ENCODE measurements around the gene UBE2QL1.

The UBE2QL1 gene

DNA sequence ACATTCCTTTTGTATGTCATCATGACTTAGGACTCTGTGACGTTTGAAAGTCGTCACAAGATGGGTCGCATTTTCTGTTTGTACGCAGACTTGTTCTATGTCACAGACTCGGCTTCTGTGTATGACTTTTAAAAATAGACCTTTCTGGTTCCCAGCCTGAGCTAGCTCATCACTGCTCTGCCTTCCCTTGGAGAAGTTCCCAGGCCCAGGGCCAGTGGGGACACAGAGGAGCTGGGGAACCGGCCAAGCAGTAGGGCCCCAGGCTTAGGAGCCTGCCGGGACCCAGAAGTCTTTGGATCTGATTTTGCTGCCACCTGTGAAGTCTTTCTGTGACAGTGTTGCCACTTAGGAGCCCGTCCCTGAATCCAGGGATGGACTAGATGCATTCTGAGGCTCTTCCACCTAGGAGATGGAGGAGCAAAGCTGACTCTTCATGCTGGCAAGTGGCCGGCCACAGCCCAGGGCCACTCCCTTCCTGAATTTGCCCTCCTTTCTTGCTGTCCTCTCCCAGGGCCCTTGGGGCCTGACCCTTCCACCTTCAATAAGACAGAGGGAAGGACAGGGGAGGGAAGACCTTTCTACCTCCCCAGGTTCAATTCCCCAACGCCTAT, 18.1 kb upstream of the UBE2QL1 start:
- no peak for DNase-seq

DNA sequence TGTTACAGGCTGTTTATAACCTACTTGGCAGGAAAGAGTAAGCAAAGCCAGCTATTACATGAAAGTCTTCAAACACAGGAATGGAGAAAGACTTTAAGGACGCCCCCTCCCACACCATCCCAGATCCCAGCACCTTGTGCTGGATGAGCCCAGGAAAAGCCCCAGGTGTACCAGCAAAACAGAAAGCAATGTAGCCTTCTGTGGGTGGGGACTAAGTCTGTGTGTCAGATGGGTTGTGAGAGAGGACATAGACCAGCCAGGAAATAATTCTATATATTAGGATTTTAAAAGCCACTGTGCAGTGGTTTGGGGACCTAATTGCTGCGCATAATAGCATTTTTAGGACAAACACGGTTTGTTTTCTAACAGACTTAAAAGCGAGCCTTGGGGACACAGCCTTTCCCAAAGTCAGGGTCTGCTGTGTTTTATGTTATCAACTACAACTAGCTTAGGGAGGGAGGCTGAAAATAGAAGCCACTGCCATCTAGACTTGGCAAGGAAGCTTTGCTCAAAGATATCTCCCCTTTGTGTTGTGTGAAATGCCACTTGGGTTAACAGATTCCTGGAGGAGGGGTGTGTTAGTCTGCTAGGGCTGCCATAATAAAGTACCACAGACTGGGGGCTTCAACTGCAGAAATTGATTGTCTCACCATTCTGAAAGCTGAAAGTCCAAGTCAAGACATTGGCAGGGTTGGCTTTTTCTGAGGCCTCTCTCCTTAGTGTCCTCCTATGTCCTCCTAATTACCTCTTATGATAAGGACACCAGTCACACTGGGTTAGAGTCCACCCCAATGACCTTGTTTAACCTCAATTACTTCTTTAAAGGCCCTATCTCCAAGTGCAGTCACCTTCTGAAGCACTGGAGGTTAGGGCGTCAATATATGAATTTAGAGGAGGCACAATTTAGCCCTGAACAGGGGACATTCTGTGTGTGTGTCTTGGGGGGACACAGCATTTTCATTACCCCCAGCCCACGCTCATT, 17.2 kb upstream of the UBE2QL1 start:
- no peak for DNase-seq

DNA sequence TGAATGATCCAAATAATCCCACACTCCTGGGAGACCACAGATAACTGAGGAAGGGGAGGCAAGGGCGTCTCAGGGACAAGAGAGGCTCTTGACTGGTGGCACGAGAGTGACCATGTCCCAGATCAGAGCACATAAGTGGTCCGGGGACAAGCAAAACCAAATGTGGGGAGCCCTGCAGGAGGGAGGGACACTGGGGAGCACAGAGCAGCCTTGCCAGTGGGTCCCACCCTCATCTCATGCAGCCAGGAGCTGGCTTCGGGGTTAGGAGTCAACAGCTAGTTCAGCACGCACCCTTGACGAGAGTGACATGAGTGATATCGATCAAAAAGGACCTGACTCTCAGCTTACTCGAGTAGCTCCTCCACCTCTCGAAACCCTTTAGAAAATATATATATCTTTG, 16.5 kb upstream of the UBE2QL1 start:
- no peak for DNase-seq

DNA sequence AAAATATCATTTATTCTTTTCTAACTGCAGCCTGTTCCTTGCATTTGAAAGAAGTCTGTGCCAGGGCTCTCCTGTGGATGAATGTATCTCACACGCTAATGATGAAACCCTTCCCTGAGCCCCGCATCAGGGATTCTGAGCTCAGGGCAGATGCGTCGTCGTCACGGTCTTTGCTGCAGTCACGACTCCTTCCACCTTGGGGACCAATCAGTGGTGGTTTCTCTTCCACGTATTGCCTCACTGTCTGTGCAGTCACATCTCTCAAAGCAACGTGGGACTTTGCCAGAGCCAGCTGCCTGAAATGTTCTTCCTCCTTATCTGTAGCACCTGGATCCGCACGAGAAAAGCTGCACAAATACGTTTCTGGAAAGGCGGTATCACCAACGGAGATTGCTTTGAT, 13.9 kb upstream of the UBE2QL1 start:
- no peak for DNase-seq

DNA sequence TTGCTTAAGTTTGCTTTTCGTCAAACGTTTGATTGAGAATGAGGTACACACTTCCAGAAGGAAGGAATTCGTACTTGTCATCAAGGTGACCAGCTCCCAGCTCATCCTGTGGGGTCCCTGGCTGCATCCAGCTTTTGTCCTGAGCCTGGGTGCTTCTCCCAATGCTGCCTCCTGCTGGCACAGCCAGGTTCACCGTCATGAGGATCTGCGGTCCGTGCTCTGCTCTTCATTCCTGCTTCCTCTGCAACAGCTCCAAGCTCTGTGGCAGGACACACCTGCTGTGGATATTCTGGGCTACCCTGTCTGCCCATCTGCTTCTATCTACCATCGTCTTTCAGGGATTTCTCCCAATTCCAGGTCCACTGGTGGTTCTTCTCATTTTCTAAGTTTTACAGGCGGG, 13.3 kb upstream of the UBE2QL1 start:
- DNase-seq, result no peak

DNA sequence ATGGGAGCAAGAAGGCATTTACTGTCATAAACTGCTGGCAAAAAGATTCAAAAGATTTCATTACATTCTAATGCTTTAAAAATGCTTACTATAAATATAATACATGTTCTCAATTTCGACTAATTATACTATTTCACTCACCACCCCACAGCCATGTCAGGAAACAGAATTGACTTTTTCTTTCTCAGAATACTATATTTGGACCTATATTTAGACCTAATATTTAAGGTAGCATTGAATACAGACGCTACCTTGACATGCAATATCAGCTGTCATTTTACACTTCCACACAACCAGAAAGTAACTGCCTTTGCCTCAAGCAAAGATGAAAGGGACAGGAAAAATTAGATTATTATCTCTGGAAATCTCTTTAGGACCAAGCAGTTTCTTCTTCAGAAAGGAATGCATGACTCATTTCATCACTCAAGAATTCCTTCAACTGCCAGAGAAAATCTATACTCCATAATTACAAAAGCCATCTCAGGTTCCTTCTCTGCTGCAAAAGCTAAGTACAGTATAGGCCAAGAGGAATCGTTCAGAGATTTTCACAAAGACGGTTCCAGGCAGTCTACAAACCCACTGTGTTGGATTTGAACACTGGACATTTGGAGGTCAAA, 11.8 kb upstream of the UBE2QL1 start:
- no peak for DNase-seq

DNA sequence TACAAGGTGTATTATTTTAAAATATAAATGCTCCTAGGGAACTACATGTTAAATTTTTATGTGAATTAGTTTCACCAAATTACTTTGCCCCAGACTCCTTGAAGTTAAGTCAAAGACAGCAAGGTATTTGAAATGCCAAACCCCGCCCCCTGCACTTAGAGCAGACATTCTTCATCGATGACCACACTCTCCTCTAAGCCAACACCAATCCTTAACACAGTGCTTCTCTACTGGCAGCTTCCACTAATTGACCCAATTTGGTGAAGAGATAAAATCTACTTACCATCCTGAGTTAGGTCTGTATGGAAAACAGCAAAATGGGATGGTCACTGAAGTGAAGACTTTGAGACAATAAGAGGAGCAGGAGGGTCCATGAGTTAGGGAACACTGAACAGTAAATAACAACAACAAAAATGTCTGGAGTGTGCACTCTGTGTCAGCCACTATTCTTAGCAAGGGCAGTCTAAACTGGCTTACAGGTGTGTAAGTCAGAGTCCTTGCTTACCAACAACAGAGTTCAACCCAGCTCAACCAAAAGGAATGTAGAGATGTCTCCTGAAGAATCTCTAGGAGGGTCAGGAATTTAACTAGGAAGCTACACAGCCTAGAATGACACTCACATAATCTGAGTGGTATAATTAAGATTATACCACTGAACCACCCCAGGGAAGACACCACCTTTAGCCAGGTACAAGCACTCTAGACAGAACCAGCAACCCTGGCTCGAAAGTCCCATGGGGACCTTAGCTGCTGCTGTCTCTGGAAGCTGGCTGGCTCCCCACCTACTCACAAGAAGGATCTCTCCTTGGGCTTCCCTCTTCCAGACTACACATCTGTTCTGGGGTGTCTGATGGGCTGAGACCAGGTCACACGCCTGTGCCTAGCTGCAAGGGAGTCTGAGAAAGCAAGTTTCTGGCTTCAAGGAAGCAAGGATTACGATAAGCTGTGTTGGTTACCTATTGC, 8.8 kb upstream of the UBE2QL1 start:
- no peak for DNase-seq

DNA sequence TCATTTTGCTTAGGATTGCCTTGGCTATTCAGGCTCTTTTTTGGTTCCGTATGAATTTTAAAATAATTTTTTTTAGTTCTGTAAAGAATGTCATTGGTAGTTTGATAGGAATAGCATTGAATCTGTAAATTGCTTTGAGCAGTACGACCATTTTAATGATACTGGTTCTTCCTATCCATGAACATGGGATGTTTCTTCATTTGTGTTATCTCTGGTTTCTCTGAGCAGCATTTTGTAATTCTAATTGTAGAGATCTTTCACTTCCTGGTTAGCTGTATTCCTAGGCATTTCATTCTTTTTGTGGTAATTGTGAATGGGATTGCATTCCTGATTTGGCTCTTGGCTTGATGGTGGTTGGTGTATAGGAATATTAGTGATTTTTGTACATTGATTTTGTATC, 6.3 kb upstream of the UBE2QL1 start:
- DNase-seq, result no peak

DNA sequence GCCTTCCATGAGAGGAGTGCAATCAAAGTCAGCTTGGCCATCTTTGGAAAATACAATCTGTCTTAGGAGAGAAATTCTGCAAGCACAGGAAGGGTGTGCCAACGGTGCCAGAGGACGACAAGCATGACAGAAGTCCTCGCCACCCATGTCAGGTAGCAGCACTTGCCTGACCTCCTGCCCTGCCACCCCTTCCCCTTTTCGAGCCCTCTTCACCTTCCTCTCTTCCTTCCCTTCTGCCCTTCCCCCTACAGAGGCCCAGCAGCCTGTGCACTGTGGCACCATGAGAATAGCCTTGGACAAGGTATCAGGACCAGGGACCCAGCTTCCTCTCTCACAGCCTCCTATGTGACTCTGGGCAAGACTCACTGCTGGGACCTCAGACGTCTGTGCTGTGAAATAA, 5.3 kb upstream of the UBE2QL1 start:
- no peak for DNase-seq

DNA sequence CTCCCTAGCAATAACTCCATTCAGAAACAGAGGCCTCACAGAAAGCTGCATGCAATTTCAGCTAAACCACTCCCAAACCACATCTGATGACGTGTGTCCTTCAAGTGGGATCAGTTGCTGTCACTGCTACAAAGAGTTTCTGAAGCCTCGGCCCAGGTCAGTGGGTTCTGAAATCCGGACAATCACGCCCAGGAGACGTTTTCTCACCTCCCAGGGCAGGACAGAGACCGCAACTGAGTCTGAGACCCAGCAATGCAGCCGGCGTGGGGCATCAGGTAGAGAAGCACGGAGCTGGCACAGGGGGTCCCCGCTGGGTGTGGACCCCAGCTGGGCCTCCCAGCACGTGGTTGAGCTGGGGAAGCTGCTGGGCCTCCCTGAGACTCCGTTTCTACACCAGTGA, 2.6 kb upstream of the UBE2QL1 start:
- no peak for DNase-seq

DNA sequence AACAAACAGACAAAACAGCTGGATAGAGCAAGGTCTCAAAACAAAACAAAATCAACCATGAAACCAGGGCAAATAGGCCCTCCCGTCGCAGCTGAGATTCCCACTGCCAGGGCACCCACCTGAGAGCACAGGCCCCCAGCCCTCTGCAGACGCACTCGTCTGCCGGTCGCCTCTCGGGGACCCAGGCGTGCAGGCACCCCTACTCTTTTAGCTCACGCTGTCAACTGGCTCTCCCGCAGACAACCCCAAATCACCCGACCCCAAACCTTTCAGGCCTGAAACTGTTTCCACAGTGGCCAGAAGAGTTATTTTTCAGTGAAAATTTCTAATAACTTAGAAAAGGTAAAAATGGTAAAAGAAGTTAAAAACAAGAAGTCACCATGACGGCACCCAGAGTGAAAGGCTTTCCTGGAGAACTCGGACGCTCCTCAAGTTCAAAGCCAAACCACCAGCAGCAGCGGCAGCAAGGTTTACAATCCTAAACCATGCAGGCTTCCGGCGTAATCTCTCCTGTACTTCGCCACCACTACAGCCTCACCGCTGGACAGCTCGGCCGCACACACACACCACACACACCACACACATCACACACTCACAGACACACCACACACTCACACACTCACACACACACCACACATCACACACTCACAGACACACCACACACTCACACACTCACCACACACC, 1.9 kb upstream of the UBE2QL1 start:
- no peak for DNase-seq

DNA sequence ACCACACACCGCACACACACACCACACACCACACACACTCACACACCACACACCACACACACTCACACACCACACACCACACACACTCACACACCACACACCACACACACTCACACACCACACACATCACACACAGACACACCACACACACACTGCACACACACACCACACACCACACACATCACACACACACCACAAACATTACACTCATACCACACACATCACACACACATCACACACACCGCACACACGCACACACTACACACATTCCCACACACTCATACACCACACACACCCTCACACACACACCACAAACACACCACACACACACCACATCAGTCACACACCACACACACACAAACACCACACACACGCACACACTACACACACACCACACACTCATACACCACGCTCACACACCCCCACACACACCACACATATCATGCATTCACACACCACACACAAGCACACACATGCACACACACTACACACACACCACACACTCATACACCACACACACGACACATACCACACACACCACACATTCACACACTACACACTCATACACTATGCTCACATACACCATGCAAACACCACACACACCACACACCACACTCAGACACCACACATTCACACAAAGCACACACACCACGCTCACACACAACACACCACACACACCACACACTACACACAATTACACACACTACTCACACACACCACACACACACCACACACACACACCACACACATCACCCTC, 1.1 kb upstream of the UBE2QL1 start:
- no peak for DNase-seq

DNA sequence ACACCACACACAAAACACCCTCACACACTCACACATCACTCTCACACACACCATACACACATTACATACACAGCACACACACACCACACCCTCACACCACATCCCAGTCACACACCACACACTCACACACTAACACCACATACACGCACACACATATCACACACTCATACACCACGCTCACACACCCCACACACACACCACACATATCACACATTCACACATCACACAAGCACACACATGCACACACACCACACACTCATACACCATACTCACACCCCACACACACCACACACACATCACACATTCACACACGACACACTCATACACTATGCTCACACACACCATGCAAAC, 543 bp upstream of the UBE2QL1 start:
- DNase-seq, result no peak

DNA sequence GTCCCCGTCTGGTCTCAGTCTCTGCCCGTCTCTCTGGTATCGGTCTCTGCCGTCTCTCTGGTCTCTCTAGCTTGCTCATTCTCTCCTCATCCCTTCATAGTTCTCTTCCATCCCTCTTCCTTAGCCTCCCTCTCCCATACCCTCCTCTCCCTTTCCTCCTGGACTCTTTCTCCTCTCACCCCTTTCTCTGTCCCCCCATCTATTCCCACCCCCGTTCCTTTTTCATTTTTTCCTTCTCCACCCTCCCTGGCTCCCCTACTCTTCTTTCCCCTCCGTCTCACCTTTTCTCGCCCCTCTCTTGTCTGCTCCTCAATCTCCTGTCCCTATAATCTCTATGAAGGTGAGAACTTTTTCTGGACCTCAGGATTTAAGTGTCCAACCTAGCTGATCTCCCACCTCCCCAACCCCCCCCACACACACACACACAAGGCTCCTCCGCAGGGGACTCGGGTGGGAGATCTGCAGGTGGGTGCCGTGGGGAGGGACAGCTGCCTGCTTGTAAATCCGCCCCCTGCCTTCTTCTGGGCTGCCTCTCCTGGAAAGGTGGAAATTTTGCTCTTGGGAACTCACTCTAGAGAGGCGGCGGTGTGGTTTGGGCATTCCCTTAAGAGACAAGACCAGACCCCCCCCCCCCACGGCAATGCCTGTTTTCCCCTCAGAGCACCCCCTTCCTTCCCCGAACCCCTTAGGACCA, 953 bp downstream of the UBE2QL1 start:
- DNase-seq, result no peak

DNA sequence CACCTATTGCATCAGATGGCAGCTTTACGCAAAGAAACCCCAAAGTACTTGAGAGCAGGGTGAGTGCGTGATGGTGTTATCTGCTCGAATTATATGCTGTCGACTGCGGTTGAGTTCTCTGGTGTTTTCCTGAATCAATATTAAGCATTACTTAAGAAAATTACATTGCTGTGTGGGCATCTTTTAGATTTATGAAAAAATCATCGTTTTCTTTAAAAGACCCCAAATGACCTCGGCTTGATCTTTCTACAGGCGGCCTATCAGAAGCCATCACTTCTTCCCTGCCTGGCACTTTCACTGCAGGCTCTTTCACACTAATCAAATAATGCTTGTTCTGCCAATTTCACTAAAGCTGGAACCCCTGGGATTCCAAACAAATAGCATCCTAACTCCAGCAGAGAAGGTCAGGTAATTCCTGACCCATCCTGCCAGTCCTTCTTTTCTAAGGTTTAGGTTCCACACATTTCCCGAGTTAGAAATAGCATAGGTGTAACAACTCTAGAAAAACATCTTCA, 1.7 kb downstream of the UBE2QL1 start:
- no peak for DNase-seq

DNA sequence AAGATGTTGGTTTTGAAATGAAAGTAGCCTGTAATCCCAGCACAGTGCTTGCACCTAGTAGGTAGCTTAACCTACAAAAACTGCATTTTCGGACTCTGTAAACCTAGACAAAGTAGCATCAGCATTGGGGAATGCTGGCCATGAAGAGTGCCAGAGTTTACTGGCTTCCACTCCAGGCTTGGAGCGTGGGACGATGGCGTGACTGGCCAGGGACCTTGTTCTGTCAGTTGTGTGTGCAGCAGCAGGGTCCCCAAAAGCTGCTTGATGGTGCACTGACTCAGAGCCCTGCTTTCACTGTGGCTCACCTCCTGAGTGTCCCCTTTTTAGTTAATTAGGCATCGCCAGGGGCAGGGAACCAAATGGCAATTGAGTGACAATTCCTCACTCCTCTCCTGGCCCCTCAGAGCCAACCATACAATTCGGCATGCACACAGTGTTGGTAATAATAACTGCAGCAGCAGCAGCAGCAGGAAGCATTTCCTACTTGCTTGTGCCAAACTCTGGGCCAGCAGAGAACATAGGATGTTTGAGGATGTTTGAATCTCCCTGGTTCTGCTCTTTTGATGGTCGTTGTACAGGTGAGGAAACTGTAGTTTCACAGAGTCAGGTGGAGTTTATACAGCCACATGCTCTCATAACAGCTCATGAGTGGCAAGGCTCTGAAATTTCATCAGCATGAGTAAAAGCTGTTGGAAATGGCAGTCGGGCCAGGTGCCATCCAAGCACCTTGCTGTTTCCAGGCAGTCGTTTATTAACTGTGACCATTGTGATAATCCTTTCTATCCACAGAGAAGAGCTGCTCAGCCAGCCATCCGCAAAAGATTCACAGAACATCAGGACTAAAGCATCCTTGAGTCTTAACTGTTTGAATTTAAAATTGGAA, 4.2 kb downstream of the UBE2QL1 start:
- DNase-seq, result no peak

DNA sequence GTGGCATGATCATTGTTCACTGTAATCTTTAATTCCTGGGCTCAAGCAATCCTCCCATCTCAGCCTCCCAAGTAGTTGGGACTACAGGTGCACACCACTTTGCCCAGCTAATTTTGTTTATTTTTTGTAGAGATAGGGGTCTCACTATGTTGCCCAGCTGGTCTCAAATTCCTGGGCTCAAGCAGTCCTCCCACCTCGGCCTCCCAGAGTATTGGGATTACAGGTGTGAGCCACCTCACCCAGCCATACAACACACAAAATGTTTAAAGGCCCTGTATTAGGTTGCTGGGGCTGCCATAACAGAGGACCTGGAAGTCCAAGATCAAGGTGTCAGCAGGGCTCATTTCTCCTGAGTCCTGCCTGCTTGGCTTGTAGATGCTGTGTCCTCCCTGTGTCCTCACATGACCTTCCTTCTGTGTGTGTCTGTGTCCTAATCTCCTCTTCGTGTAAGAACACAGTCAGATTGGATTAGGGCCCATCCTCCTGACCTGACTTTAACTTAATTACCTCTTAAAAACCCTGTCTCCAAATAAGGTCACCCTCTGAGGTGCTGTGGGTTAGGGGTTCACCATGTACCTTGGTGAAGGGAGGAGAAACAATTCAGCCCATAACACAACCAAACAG, 5.4 kb downstream of the UBE2QL1 start:
- no peak for DNase-seq

DNA sequence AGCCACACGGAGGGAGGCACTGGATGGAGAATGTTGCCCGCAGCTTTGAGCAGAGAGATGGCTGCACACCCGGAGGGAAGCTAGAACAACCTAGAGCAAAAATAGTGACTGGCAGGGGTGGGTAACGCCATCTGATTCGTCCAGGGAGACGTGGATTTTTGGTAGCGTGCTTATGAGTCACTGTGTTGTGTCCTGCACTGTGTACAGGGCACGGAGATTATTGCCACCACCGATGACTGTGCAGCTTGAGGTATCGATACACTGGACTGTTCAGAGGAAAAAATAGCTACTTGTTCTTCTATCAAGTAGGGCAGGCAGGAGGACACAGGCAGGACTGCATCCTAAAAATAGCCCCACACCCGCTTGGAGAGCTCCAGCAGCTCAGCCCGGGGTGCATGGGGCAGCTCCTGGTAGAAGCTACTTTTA, 6.0 kb downstream of the UBE2QL1 start:
- no peak for DNase-seq

DNA sequence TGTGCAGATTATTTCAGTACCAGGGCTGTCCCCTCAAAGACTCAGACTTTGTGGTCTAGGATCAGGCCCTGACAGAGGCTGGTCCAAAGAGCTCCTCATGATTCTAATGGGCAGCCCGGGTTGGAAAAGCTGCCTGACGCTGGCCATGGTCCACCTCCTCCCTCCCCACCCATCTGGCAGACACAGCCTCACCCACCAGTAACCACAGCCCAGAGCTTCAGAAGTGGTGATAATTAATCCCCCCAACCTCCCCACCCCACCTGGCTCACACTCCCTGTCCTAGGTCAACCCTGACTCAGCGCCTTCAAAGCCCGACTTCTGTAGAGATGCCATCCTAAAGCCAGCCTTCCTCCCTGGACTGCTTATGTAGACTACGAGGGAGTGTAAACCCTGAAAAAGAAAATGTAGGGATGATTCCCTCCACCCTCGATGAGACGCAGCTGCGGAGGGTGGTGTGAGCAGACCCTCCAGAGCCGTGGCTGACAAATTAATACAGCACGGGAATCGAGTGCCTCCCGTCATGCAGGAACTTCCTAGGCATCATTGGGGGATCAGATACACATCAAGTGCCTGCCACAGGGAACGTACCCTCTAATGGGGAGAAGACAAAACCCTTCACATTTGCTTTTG, 7.0 kb downstream of the UBE2QL1 start:
- DNase-seq, result no peak
